ENCODE measurements around the gene OR6J1.

The OR6J1 gene

GRCh38 chr14:22671622-22672021 lies 27.5 kb upstream of the OR6J1 start:
- H3K27ac ChIP-seq, result no peak overlapping the region
- TF ChIP-seq CTCF (conservative IDR thresholded peaks at IDR 0.05), result no peak
- no peak for TF ChIP-seq ZFX (IDR thresholded peaks at IDR 0.05)

GRCh38 chr14:22668863-22669262 lies 24.7 kb upstream of the OR6J1 start:
- no peak overlapping the region for H3K27ac ChIP-seq
- no peak for TF ChIP-seq ZFX (IDR thresholded peaks at IDR 0.05)
- TF ChIP-seq CTCF (conservative IDR thresholded peaks at IDR 0.05), result no peak

GRCh38 chr14:22668417-22668816 lies 24.3 kb upstream of the OR6J1 start:
- TF ChIP-seq ZFX (IDR thresholded peaks at IDR 0.05), result no peak
- TF ChIP-seq CTCF (conservative IDR thresholded peaks at IDR 0.05), result no peak
- no peak overlapping the region for H3K27ac ChIP-seq

GRCh38 chr14:22667881-22668280 lies 23.7 kb upstream of the OR6J1 start:
- TF ChIP-seq ZFX (IDR thresholded peaks at IDR 0.05) (no peak), CTCF (conservative IDR thresholded peaks at IDR 0.05) (no peak)

GRCh38 chr14:22666203-22666893 lies 22.2 kb upstream of the OR6J1 start:
- H3K27ac ChIP-seq, result no peak overlapping the region
- no peak for TF ChIP-seq CTCF (conservative IDR thresholded peaks at IDR 0.05)
- no peak for TF ChIP-seq ZFX (IDR thresholded peaks at IDR 0.05)

More at GRCh38 chr14:22667881-22668280, 23.7 kb upstream of the OR6J1 start:
- H3K27ac ChIP-seq, result no peak overlapping the region

GRCh38 chr14:22664261-22664660 lies 20.1 kb upstream of the OR6J1 start:
- no peak overlapping the region for H3K27ac ChIP-seq
- TF ChIP-seq ZFX (IDR thresholded peaks at IDR 0.05) (no peak), CTCF (conservative IDR thresholded peaks at IDR 0.05) (no peak)

- no peak for TF ChIP-seq CTCF (conservative IDR thresholded peaks at IDR 0.05)
- no peak for TF ChIP-seq ZFX (IDR thresholded peaks at IDR 0.05)
- no peak overlapping the region for H3K27ac ChIP-seq
Observed at GRCh38 chr14:22660654-22661053, 16.5 kb upstream of the OR6J1 start.
